Stimulated activated CD8-positive, alpha-beta memory T cell treated with anti-CD3 and anti-CD28 coated beads, Interleukin-7, amount 100 ng/mL, for 48 hours (primary cell): ENCODE data around the gene HK1.

Experiments
- DNase-seq, 2 donors: peaks; one replicate each; pipeline ENCODE4 v3.0.0-alpha.2; 2020; ENCODE audit warnings: low read depth in 1 of 2; ENCODE audit errors: extremely low read depth in 1 of 2

Gene HK1

DNA sequence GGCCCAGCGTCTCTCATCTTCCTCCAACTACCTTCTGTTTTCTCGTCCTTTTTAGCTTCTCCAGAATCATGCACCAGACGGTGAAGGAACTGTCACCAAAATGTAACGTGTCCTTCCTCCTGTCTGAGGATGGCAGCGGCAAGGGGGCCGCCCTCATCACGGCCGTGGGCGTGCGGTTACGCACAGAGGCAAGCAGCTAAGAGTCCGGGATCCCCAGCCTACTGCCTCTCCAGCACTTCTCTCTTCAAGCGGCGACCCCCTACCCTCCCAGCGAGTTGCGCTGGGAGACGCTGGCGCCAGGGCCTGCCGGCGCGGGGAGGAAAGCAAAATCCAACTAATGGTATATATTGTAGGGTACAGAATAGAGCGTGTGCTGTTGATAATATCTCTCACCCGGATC, 122.6 kb downstream of the HK1 start:
- no peak for DNase-seq

- no peak for DNase-seq
Observed at GRCh38 chr10:69401416-69401815, 123.1 kb downstream of the HK1 start.

DNA sequence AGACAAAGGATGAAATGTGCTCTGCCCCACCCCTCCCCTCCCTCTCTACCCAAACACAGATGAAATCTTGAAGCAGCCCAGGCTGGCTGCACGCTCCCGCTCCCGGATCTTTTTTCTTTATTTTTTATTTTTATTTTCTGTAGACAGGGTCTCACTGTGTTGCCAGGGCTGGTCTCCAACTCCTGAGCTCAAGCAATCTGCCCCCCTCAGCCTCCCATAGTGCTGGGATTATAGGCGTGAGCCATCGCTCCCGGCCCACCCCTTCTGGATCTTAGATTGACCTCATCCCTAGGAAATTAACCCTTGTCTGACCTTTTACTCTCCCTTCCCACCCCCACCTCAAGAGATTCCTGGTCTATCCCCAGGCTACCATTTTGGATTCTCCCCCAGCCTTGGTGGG, 124.1 kb downstream of the HK1 start:
- DNase-seq, result no peak

DNA sequence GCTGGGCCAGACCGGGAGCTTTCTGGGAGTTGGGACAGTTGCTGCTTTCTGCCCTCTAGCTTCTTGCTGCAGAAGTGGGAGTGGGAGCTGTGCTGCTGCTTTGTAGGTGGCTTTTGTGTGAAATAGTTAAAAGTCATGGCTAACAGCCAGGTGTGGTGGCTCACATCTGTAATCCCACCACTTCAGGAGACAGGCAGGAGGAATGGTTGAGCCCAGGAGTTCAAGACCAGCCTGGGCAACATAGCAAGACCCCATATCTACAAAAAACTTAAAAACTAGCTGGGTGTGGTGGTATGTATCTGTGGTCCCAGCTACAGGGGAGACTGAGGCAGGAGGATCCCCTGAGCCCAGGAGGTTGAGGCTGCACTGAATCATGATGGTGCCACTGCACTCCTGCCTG, 124.8 kb downstream of the HK1 start:
- DNase-seq, result no peak

DNA sequence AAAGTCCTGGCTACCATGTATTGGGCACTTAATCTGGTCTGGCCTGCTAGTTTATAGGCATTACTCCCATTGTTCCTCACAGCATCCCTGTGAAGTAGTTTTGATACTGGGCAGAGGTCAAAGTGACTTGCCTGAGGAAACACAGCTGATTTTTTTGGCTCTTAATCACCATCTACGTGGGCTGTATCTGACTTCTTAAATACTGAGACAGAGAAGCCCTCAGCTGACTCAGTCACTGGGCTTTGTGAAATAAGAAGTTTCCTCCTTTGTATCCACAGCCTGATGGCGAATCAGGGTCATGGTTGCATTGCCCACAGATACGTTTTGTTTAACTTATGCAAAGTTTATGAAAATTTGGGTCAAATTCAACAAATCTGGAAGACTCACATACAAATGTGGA, 125.2 kb downstream of the HK1 start:
- no peak for DNase-seq

GRCh38 chr10:69404786-69405185, 126.5 kb downstream of the HK1 start:
- no peak for DNase-seq

GRCh38 chr10:69405221-69405620, 126.9 kb downstream of the HK1 start:
- DNase-seq, result no peak

- no peak for DNase-seq
Observed at GRCh38 chr10:69406302-69406811, 128.1 kb downstream of the HK1 start.

- no peak for DNase-seq
Observed at GRCh38 chr10:69406816-69407580, 128.7 kb downstream of the HK1 start.

- peak in 1 of 2 donors; percentile 12 for DNase-seq
Observed at GRCh38 chr10:69407621-69408301, 129.5 kb downstream of the HK1 start.

DNA sequence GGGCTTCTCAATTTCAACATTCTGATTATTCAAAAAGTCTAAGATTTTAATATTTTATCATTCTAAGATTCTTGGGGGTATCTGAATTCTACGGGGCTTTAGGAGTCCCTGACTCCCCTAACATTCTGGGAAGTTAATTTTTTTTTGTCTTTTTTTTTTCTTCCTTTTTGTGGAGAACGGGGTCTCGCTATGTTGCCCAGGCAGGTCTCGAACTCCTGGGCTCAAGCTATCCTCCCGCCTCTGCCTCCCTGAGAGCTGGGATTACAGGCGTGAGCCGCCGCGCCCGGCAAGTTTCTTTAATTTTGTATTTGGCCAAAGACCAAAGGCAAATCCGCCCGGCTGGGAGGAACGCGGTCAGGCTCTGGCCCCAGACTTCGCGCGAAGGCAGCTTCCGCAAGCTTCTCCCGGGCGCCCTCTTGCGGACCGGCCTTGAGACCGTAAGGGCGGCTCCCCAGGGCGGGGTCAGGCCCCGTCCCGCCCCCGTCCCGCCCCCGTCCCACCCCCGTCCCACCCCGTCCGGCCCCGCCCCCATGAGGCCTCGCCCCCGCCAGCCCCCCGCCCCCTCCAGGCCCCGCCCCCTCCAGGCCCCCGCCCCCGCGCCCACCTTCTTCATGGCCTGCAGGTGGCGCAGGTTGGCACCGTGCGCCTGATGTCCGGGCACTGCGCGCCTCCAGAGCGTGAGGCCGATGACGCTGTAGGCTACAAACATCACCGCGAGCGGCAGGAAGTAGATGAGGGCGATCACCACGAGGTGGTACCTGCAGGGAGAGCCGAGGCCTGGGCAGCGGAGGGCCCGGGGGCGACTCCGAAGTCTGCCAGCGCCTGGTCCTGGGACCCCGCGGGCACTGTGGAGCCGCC, 130.3 kb downstream of the HK1 start:
- DNase-seq, result peak; percentile 78 to 80

DNA sequence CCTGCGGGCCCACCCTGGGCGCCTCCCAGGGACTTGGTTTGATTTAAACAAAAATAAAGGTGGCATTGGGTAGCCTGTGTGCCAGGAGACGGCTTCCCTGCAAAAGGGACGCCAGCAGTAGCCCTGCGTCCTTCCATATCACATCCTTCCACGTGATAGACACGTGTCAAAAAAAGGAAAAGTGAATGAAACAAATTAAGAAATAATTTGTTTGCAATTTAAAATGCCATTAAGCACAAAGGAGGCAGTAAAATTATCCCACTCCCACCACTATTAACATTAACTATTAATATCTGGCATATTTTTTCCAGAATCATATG, 130.8 kb downstream of the HK1 start:
- DNase-seq, result no peak

DNA sequence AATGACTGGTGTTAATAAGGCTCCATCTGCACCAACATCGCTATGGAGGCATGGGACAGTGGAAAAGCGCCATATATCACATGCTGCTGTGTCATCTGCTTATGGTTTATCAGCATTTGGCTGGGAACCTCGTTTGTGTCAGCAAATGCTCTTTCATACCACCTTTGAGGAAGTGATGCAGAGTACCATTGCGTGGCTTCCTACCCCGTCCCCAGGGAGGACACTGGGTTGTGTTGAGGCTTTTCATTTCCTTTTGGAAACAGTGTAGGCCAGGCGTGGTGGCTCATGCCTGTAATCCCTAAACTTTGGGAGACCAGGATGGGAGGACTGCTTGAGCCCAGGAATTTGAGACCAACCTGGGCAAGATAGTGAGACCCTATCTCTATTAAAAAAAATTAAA, 131.7 kb downstream of the HK1 start:
- no peak for DNase-seq

- no peak for DNase-seq
Observed at GRCh38 chr10:69410487-69410886, 132.2 kb downstream of the HK1 start.

- DNase-seq, result no peak
Observed at GRCh38 chr10:69411476-69411875, 133.2 kb downstream of the HK1 start.

- DNase-seq, result no peak
Observed at GRCh38 chr10:69412232-69412790, 134.0 kb downstream of the HK1 start.

DNA sequence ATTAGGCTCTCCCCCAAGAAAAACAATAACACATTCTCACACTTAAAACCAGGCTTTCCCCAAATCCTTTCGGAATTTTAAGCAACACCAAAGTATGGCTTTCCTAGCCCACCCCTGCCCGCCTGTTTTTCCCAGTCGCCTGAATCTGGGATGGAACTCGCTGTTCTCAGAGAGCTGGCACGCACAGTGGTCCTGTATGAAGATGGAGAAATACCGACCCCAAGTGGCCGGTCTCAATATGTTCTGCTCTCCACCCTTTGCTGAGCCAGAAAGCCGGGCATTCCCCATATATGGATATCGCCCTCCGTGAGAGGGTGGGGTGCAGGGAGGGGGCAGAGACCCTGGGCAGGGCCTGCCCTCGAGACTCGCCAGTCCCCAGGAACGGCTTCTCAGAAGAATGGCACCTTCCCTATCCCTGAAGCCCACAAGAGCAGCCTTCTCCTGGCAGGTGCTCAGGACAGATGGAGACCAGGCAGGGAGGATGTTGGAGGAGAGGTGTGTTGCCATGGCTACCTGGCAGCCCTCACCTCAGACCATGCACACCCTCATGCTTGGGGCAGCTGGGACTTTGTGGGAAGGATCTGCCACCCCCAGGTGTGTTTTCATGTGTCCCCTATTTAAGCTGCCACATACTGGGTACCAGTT, 135.0 kb downstream of the HK1 start:
- DNase-seq, result no peak

GRCh38 chr10:69414036-69415018, 136.0 kb downstream of the HK1 start:
- DNase-seq, result no peak

- no peak for DNase-seq
Observed at GRCh38 chr10:69415049-69415448, 136.8 kb downstream of the HK1 start.

DNA sequence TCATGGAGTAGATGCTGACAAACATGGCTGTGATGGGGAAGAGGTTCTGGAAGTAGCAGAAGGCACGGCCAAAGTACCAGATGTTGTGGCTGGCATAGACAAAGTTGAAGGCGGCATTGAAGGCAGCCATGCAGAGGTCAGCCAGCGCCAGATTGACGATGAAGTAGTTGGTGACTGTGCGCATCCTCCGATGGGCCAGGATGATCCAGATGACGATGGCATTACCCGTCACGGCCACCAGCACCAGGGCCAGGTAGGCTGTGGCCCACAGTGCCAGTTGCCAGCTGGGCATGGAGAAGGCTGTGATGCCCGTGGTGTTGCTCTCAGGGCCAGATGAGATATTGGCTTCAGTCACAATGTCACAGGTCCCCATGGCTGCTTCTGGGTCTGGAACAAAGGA, 137.7 kb downstream of the HK1 start:
- no peak for DNase-seq
